B cell (primary cell): ENCODE results near the gene PAPPA. TPM values are rescaled to one million over a fixed set of nuclear protein-coding genes. Genes with fewer than 3 reads are reported as not detected.

ENCODE experiments used
- ATAC-seq: fragments of 200-7000 bp; cut with Tn5 transposase; one replicate; pipeline ENCODE4 v1.10.0; 2021; ENCODE audit warnings: low read depth, mild to moderate bottlenecking, moderate number of reproducible peaks, moderate library complexity
- CTCF ChIA-PET: fragments of 350-600 bp; sonication (Branson Sonifier 250); formaldehyde crosslinking; loops from one replicate; lab custom pipeline; 2021; ENCODE audit warnings: antibody characterized with exemption, inconsistent platforms; lab: Charles Lee
- POLR2A ChIA-PET: fragments of 350-600 bp; sonication (Branson Sonifier 250); formaldehyde crosslinking; loops from one replicate; lab custom pipeline; 2021; ENCODE audit warnings: antibody characterized with exemption; lab: Charles Lee
- DNase-seq: peaks from one replicate; pipeline ENCODE4 v3.0.0; 2013
- H2AFZ ChIP-seq: 2 replicates; pipeline ENCODE4 v1.6.1; 2012; ENCODE audit warnings: mild to moderate bottlenecking, low read depth, low read length; ENCODE audit not compliant: insufficient read depth, poor library complexity, severe bottlenecking
- H3K27ac ChIP-seq, 2 donors: 1 replicate in 1 of 2; 2 replicates in 1 of 2; pipeline ENCODE4 v1.5.1; 2012 to 2013; ENCODE audit warnings: low read length in 2 of 2, mild to moderate bottlenecking in 2 of 2, moderate library complexity in 1 of 2
- H3K27me3 ChIP-seq, 4 experiments: fragments of 200-600 bp in 1 of 4; sonication (generic) in 1 of 4; replicated peaks in 1 of 4; 1 replicate in 2 of 4; 2 replicates in 2 of 4; pipeline versions ENCODE4 v1.6.1 to v1.7.0; 2013 to 2016; ENCODE audit warnings: low read length in 3 of 4, mild to moderate bottlenecking in 2 of 4, mixed read lengths in 1 of 4, moderate library complexity in 1 of 4; ENCODE audit not compliant: insufficient read depth in 4 of 4, control insufficient read depth in 3 of 4; ENCODE audit errors: control extremely low read depth in 1 of 4
- H3K36me3 ChIP-seq, 2 experiments: replicated peaks in 1 of 2; 1 replicate in 1 of 2; 2 replicates in 1 of 2; pipeline versions ENCODE4 v1.6.1 to v1.7.1; 2013; ENCODE audit warnings: low read length in 1 of 2; ENCODE audit not compliant: insufficient read depth in 2 of 2, control insufficient read depth in 1 of 2; ENCODE audit errors: control extremely low read depth in 1 of 2, extremely low read depth in 1 of 2
- H3K4me1 ChIP-seq, 2 donors: fragments of 200-600 bp in 1 of 2; sonication (generic) in 1 of 2; 1 replicate in 1 of 2; 2 replicates in 1 of 2; pipeline versions ENCODE4 v1.5.1 to v1.6.1; 2013 to 2017; ENCODE audit warnings: low read length in 2 of 2; ENCODE audit not compliant: control insufficient read depth in 2 of 2, insufficient read depth in 2 of 2
- H3K4me2 ChIP-seq: replicated peaks from 2 replicates; pipeline ENCODE3; 2012; ENCODE audit warnings: mild to moderate bottlenecking, low read depth, low read length; ENCODE audit not compliant: poor library complexity, severe bottlenecking
- H3K4me3 ChIP-seq, 5 experiments: fragments of 200-600 bp in 1 of 5; sonication (generic) in 1 of 5; 1 replicate in 3 of 5; 2 replicates in 2 of 5; pipeline versions ENCODE4 v1.5.1 to v1.7.0; 2011 to 2016; ENCODE audit warnings: low read length in 4 of 5, mild to moderate bottlenecking in 4 of 5, low read depth in 2 of 5, control low read depth in 1 of 5, moderate library complexity in 1 of 5; ENCODE audit not compliant: insufficient read depth in 1 of 5; ENCODE audit errors: control extremely low read depth in 1 of 5, extremely low read depth in 1 of 5
- H3K79me2 ChIP-seq: fragments of 200-600 bp; sonication (generic); one replicate; pipeline ENCODE4 v1.6.0; 2016; ENCODE audit warnings: low read length; ENCODE audit not compliant: control insufficient read depth, insufficient read depth
- H3K9ac ChIP-seq: fragments of 200-600 bp; sonication (generic); 2 replicates; pipeline ENCODE4 v1.6.1; 2017; ENCODE audit warnings: mild to moderate bottlenecking, low read length, moderate library complexity
- H3K9me3 ChIP-seq, 3 donors: one replicate each; pipeline versions ENCODE4 v1.6.1 to v1.7.1; 2013; ENCODE audit warnings: low read length in 2 of 3; ENCODE audit not compliant: control insufficient read depth in 2 of 3, insufficient read depth in 1 of 3; ENCODE audit errors: control extremely low read depth in 1 of 3
- H4K20me1 ChIP-seq: 2 replicates; pipeline ENCODE4 v1.6.0; 2012; ENCODE audit warnings: mild to moderate bottlenecking, low read length; ENCODE audit not compliant: insufficient read depth, control insufficient read depth, poor library complexity, severe bottlenecking
- H3K27ac Mint-ChIP-seq: one replicate; pipeline ENCODE4 v1.8.0; 2021; ENCODE audit warnings: mixed read lengths
- H3K27me3 Mint-ChIP-seq: one replicate; pipeline ENCODE4 v1.8.0; 2021; ENCODE audit warnings: mixed read lengths
- H3K4me1 Mint-ChIP-seq: one replicate; pipeline ENCODE4 v1.8.0; 2021; ENCODE audit warnings: mixed read lengths
- H3K4me3 Mint-ChIP-seq: one replicate; pipeline ENCODE4 v1.8.0; 2021; ENCODE audit warnings: mixed read lengths
- H3K9me3 Mint-ChIP-seq: one replicate; pipeline ENCODE4 v1.8.0; 2022; ENCODE audit warnings: mixed read lengths; ENCODE audit not compliant: insufficient read depth
- EZH2 ChIP-seq: IDR thresholded peaks from 2 replicates; pipeline ENCODE4 v1.6.1; 2012; ENCODE audit warnings: borderline replicate concordance, low read depth, mild to moderate bottlenecking, moderate library complexity, low read length; ENCODE audit not compliant: insufficient read depth, poor library complexity, severe bottlenecking
- WGBS: methylation state at CpG from one replicate; pipeline ENCODE4 v1.1.5; 2013; ENCODE audit warnings: missing lambda C conversion rate; ENCODE audit not compliant: insufficient coverage; 5-methylcytosine and 5-hydroxymethylcytosine counted together
- intact Hi-C: fragments of 100-400 bp; cut with micrococcal nuclease; formaldehyde crosslinking; loops from one replicate; pipeline ENCODE4 v1.10.0; 2022
- polyA plus RNA-seq: library from polyadenylated mRNA; depleted of rRNA; stranded (reverse); fragments of >200 nt; gene quantifications from 2 replicates; pipeline ENCODE4 v1.2.3, GENCODE V29; 2012
- total RNA-seq, 2 donors: library from RNA; stranded (reverse); fragments of 120-200 nt in 1 of 2; gene quantifications; 1 replicate in 1 of 2; 2 replicates in 1 of 2; pipeline versions ENCODE4 v1.2.3 to v1.2.4, GENCODE V29; 2013 to 2022
- TF ChIP-seq, protein P1 (sequence below): fragments of 200-600 bp; IDR thresholded peaks from one replicate; pipeline ENCODE4 v1.8.0; 2022; ENCODE audit warnings: antibody characterized with exemption, mild to moderate bottlenecking

Gene PAPPA
- total and polyA plus RNA-seq, 2 donors (not counting 1 experiment from before 2014, with no cell fraction given) = not detected

DNA sequence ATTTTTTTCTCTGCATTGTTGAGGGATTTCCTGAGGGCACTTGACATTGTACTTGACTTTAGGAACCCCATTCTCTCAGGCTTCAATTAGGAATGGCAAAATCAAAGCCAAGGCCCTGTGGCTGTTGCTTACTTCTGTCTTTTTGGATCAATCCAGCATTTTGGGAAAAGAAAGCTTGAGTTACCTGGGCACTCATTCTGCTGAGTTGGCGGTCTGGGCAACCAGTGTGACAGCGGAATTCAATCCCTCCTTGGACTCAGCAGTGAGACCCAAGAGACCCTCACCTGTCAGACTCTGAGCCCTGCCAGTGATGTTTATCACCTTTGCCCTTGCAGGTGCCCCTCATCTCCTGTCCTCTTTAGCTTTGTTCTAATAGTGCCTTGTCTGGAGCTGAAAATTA, 225.3 kb downstream of the PAPPA start:
- Mint-ChIP-seq H3K4me1 (no peaks in the 10 kb centered on the region), H3K4me3 (no peak overlapping the region), H3K27me3 (no peaks in the 10 kb centered on the region), H3K9me3 (no peaks in the 10 kb centered on the region), H3K27ac (no peak overlapping the region)
- Histone ChIP-seq H3K4me1 (no peaks in the 10 kb centered on the region), H4K20me1 (no peaks in the 10 kb centered on the region), H3K27me3 (no peaks in the 10 kb centered on the region), H3K4me2 (no peak overlapping the region), H3K36me3 (no peaks in the 10 kb centered on the region), H3K4me3 (no peak overlapping the region), H3K27ac (no peak overlapping the region), H2AFZ (no peak overlapping the region), H3K79me2 (no peaks in the 10 kb centered on the region), H3K9me3 (no peaks in the 10 kb centered on the region), H3K9ac (no peak overlapping the region)
- 85% methylated on average over 2 of the region's 2 CpGs for WGBS
- no peak for DNase-seq
- POLR2A ChIA-PET = no interaction called here
- intact Hi-C loops = no loop called here
- ATAC-seq = no peak
- CTCF ChIA-PET = no interaction called here
- TF ChIP-seq, protein P1, sequence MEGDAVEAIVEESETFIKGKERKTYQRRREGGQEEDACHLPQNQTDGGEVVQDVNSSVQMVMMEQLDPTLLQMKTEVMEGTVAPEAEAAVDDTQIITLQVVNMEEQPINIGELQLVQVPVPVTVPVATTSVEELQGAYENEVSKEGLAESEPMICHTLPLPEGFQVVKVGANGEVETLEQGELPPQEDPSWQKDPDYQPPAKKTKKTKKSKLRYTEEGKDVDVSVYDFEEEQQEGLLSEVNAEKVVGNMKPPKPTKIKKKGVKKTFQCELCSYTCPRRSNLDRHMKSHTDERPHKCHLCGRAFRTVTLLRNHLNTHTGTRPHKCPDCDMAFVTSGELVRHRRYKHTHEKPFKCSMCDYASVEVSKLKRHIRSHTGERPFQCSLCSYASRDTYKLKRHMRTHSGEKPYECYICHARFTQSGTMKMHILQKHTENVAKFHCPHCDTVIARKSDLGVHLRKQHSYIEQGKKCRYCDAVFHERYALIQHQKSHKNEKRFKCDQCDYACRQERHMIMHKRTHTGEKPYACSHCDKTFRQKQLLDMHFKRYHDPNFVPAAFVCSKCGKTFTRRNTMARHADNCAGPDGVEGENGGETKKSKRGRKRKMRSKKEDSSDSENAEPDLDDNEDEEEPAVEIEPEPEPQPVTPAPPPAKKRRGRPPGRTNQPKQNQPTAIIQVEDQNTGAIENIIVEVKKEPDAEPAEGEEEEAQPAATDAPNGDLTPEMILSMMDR = no peak
- no peak for TF ChIP-seq EZH2

DNA sequence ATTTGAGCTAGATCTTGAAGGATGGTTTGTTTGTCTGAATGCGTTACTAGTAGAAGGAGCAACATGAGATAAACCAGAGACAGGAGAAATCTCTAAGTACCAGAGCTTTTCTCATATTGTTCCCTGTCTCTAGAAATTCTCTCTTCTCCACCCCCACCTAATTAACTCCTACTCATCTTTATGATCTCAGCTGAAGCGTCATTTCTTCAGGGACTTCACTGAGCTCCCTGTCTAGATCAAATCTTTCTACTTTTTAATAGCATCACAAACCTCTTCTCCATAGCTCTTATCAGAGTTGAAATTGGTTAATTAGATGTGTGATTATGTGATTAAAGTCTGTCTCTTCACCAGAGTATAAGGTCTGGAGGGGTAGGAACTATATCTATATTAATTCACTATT, 226.2 kb downstream of the PAPPA start:
- Histone ChIP-seq H3K4me3 (no peak overlapping the region), H3K27me3 (no peaks in the 10 kb centered on the region), H3K36me3 (no peaks in the 10 kb centered on the region), H3K4me2 (no peak overlapping the region), H3K4me1 (no peaks in the 10 kb centered on the region), H2AFZ (no peak overlapping the region), H3K9me3 (no peaks in the 10 kb centered on the region), H4K20me1 (no peaks in the 10 kb centered on the region), H3K79me2 (no peaks in the 10 kb centered on the region), H3K27ac (no peak overlapping the region), H3K9ac (no peak overlapping the region)
- no CpG with 5 or more reads among the region's 2 CpGs for WGBS
- no peaks in the 10 kb centered on the region for H3K9me3 Mint-ChIP-seq
- no peak overlapping the region for H3K27ac Mint-ChIP-seq
- no peak overlapping the region for H3K4me3 Mint-ChIP-seq
- DNase-seq (no peak), ATAC-seq (no peak)
- TF ChIP-seq EZH2 = no peak
- TF ChIP-seq, protein P1 = no peak
- ChIA-PET CTCF (no interaction called here), POLR2A (no interaction called here)
- intact Hi-C loops = no loop called here
- H3K27me3 Mint-ChIP-seq = no peaks in the 10 kb centered on the region
- no peaks in the 10 kb centered on the region for H3K4me1 Mint-ChIP-seq
